HG03571 (cell line): ENCODE measurements around the gene ATP2B2.

ENCODE experiments used
- ATAC-seq: cut with Tn5 transposase; IDR thresholded peaks from one replicate; pipeline ENCODE4 v1.9.1; 2021; ENCODE audit not compliant: unreplicated experiment

ATP2B2 gene

DNA sequence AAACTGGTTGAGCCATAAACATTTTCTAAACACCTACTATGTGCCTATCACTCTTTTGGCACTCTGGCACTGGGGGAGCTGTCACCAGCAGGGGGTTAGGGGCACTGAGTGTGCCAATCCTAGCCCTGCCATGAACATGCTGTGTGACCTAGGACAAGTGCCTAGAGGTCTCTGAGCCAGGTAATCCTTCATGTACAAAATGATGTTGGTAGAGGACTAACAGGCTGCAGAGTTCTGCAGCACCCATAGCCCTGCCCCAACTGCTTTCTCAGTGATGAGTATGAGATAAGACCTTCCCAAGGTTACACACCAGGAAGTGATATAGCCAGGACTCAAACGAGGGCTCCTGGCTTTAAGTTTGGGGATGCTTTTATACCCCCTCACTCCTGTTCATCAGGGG, 99.6 kb downstream of the ATP2B2 start:
- ATAC-seq: no peak

DNA sequence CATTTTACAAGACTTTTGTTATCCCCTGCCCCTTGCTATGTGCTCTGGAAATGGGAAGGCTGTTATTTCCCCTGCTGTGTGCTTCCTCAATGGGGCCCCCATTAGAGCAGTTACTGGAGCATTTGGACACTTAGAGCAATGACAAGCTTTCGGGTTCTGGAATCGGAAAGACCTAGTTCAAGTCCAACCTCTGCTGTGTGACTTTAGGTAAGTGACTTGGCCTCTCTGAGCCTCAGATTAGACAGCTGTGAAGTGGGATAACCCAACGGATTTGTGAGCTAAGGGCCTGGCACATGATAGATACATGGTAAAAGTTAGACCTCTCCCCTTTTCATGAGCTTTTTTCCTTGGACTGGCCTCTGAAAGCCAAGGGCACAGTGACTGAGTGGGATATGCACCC, 100.5 kb downstream of the ATP2B2 start:
- ATAC-seq: no peak

DNA sequence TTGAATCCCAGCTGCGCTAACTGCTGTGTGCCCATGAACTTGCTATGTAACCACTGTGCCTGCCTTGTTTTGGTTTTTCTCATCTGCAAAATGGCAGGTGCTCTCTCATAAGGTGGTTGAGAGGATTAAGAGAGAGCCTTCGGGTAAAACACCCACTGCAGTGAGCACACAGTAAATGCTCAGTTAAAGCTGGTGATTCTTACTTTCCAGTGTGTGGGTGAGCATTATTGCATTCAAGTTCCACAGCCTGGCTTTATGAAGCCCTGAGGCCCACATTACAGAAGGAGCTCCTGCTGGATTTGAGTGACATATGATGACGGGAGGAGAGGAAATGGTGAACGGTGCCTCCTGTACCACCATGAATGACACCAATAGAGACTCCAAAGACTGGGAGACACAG, 101.0 kb downstream of the ATP2B2 start:
- ATAC-seq: no peak

DNA sequence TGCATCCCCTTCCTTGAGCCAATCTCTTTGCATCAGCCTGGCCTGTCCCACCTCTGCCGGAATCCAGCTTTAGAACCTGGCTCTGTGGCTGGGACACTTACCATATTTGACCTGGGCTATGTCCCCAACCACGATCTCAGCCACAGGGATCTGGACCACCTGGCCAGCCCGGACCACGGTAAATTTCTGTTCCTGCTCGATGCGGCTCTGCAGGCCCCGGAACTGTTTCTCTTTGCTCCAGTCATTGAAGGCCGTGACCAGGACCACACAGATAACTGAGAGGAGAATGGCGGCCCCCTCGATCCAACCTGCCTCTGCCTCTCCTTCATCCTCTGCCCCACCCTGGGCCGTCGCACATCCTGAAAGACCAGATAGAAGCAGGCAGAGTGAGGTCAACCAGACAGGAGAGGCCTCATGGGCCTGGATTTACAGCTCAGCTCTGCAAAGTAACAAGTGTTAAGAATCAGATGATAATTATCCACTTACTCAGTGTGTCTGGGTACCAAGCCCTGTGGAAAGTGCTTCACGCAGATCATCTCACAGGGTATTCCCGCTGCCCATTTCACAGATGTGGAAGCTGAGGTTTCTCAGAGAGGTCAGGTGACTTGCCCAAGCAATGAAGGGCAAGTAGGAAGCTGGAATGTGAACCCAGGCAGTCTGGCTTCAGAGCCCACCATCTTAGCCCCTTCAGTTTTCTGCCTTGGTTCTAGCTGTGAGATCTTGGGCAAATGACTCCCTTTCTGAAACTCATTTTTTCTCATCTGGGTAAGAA, 103.2 kb downstream of the ATP2B2 start:
- no peak for ATAC-seq

DNA sequence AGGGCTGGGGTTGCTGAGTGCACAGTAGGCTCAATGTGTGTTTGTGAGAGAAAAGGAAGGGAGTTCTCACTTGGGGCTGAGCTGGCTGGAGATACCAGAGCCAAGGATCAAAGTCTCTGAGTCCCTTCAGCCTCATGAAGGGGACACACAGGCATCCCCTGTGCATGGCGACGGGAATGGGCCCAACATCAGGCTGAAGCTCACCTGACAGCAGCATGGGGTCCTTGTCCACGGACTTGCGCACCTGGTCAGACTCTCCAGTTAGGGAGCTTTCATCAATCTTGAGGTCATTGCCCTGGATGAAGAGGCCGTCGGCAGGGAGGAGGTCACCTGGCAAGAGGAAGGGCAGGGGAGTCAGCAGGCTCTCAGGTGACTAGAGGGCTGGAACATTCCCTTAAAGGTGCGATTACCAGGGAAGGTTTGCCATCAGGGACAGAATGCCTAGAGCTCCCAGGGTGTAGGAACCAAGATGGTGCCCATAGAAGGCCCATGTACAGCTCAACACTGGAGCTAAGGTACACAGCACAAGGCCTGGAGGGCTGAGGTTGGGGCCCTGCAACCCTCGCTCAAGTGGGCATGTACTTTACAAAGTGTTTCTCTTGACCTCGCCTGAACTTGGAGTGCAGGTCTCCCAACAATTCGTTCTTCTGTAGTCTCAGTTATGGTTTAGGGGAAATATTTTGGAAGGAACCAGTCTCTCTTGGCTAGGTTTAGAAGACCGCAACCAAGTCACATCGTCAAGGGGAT, 104.5 kb downstream of the ATP2B2 start:
- ATAC-seq: no peak

DNA sequence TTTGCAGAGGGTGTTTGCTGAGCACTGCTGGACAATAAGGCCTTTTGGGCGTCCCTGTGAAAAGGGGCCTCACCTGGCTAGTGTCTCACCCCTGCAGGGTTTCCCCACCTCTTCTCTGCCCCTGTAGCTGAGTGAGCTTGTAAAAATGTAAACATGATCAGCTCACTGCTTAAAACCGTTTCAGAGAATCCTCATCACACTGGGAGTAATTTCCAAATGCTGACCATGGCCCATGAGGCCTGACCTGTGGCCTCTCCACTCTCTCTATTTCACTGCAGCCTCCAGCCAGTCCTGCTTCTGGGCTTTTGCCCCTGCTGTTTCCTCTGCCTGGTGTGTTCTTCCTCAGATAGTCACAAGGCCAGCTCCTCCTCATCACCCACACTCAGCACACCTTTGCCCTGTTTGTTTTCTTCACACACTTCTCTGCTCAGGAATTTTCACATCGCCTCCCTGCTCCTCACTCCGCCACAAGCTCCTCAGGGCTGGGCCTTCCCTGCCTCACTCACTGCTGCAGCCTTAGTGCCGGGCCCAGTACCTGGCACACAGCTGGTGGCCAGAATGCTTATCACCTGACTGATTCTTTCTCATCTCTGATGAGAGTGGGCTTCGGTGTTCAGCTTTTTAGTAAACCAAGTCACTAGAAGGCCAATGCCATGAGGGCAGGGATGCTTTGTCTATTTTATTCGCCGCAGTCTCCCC, 105.2 kb downstream of the ATP2B2 start:
- ATAC-seq: no peak

DNA sequence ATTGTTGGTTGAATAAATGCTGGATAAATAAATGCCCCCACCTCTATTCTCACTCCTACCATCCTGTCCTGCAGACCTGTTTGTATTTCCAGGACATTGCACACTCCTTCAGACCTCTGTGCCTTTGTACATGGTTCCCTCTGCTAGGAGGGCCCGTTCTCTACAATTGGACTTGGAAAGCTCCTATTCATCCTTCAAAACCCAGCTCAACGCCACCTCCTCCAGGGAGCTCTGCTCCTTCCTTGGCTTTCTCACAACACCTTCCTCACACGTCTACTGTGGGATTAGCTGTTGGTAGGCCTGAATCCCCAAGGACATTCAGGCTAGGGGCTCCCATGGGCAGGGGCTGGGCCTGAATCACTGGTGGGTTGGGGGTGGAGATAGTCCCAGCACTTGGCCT, 105.8 kb downstream of the ATP2B2 start:
- ATAC-seq: no peak

DNA sequence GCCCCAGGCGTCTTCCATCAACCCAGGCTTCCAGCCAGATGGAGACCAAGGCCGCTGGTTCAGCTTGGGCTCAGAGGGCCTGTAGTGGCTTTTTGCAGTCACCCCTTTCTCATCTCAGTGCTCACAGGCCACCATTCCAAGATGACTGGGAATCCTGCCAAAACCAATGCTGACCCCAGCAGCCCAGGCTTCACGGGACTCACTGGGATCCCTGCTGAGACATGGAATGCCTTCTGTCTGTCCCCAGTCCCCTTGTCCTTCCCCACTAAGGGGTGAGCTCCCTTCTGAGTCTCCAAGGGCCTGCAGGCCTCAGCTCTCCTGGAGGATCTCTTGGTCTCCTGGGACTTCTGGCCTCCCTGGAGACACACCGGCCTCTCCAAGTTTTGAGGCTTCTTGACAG, 107.0 kb downstream of the ATP2B2 start:
- ATAC-seq: no peak

DNA sequence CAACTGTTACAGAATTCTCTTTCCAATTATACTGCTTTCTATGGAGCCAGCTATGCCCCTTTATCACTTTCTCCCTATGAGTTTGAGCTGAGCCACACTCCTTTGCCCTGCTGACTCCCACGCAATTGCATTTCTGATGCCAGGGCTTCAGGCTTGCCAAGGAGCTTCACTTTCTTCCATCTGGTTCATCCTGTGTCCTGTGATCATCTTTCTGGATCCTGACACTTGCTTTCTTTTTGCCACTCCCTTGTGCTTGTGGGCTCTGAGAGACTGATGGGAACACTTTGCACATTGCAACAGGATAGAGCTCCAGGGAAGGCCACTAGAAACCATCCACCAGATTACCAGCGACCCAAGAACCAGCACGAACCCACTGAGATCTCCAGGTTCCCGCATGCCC, 107.5 kb downstream of the ATP2B2 start:
- ATAC-seq: no peak

DNA sequence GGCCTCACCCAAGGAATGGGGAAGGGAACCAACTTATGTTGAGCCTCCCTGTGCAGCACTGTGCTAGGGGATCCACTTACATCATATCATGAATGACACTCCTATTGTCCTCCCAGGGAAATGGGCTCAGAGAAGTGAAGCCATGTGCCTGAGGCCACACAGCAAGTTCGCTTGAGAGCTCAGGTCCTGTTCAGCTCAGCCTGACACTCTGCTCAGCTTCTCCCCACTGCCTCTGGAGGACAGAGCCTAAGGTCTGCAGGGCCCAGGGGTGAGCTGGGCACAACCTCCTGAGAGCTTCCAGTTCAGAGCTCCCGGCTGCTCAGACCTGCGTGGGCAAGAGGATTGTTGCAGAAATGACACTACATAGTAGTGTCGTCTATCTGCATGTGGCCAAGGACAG, 108.5 kb downstream of the ATP2B2 start:
- ATAC-seq: no peak

DNA sequence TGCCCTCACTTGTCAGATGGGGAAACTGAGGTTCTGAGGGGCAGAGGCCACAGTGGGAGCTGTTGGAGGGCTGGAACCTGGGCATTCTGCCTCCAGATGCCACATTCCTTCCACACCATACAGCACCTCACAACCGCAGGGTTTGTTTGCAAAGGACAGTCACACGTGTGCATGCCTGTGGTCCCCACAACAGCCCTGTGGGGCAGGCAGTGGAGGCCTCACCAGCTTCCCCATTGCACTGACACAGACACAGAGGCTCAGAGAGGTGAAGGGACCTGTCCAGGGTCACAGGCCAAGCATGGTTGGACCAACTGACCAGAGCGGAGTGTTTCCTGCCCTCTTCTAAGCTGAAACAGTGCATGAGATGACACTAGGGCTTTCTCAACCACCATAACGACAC, 109.3 kb downstream of the ATP2B2 start:
- no peak for ATAC-seq

DNA sequence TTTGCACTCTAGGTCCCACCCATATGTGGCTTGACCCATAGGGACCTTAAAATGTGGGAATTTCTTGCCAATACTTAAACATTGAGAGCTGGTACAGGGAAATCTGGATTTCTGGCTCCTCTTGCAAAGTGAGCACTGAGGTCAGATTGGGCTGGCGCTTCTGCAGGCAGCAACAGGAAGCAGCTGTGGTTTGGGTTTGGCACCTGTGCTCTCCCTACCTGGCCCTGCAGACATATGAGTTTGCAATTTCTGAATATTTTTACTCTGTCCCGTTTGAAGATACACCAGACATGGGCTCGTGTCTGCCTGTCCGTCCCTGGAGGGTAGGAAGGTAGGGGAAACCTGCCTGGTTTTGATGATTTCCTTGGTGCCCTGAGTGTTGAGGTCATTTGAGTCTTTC, 109.7 kb downstream of the ATP2B2 start:
- no peak for ATAC-seq

DNA sequence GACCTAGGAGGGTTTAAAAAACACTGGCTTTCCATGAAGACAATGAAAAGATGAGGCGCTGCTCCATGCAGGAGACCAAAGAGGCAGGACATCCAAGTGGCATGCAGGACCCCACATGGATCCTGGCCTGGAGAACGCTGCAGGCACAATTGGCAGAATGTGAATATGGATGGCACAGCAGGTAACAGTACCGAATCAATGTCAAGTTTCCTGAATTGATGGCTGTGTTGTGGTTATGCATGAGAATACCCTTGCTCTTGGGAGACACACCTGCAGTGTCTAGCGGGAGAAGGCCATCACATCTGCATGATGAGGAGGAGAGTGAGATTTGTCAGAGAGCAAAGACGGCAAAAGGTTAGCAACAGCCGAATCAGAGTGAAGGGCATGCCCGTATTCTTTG, 110.2 kb downstream of the ATP2B2 start:
- no peak for ATAC-seq

DNA sequence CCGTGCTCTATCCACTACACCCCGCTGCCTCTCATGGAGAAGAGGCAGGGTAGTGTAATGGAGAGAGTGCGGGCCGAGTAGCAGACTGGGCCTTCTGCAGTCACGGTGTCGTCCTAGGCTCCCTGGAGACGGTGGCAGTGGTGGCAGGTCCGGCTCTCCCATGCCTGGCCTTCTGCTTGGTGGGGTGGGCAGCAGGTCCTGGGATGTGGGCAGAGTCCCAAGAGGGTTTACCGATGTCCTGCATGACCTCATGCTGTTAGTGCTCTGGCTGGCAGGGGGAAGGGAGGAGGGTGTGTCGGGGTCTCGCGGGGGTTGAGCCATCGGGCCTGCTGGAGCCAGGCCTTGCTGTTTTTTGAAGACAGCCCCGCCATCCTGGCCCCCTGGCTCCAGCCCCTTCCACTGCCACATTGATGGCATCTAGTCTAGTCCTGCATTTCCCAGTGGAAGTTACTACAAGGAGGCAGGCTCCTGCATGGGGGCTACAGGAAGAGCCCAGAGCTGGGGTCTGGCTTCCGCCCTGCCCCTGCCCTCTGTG, 110.8 kb downstream of the ATP2B2 start:
- no peak for ATAC-seq

DNA sequence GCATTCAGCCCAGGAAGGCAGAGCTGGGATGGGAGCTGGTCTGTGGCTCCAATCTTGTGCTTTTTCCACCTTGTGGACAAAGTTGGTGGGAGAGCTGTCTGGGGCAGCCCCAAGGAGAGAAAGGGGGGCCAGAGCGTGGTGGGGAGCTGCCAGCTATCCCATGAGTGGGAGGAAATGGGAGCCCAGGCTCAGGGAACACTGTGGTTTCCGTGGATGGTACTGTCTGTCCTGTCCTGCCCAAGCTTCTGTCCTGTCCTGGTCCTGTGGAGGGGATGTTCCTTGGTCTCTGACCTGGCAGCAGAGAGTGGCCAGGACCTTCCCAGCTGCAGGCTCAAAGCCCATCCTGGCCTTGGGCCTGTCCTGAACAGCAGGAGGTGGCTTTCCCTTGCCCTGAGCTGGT, 111.9 kb downstream of the ATP2B2 start:
- ATAC-seq: no peak

DNA sequence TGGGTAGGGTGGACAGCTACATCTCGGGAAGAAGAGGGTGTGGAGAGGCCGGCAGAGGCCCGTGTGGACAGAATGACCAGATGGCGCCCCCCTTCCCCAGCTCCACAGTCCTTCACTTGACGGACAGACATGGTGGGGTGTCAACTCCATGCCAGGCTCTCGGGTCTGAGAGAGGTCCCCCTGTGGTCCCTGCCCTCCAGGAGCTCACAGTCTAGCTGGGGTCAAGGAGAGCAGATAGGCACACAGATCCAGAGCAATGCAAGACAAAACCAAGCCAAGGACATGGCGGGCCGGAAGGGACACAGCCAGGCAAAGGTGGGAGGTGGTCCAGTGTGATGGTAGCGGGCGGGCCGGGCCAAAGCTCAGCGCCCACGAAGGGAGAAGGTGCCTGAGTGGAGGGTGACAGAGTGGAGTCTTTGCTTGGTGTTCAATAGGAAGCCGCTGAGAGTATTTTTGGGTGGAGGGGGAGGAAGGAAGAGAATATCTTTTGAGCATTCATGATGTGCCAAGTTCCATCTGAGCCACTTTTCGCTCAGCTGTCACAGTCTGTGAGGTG, 112.4 kb downstream of the ATP2B2 start:
- ATAC-seq: no peak

DNA sequence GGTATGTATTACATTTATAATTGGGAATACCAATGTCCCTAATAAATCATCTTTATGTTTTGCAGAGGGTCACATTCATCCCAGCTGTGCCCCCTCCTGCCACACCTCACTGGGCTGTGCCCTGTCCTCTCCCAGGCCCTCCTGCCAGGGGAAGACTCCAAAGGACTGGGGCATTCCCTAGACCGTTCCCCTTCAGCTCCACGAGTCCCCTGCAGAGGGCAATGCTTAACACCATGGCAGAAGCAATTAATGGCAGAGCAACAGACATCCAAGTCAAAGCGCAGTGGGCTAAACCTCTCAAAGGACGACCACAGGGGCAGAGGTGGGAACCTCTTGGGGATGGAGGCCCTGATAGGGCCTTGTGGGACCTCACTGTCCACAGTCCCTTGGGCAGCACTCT, 113.1 kb downstream of the ATP2B2 start:
- no peak for ATAC-seq

DNA sequence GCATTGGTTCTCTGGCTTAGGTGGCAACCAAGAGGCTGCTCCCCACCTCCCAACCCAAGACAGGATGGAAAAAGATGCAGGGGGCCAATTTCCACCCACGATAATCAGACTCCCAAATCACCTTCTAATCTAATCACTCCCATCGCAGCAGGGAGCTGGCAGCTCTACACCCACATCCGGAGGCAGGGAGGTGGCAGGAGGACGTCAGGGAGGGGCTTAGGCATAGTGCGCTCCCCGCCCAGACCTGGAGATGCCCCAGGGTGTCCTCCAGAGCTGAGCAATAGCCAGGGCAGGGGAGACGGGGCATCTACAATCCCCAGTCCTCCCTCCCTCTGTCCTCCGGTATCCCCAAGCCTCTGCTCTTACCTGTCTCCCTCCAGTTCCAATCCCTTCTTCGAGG, 114.0 kb downstream of the ATP2B2 start:
- ATAC-seq: no peak

DNA sequence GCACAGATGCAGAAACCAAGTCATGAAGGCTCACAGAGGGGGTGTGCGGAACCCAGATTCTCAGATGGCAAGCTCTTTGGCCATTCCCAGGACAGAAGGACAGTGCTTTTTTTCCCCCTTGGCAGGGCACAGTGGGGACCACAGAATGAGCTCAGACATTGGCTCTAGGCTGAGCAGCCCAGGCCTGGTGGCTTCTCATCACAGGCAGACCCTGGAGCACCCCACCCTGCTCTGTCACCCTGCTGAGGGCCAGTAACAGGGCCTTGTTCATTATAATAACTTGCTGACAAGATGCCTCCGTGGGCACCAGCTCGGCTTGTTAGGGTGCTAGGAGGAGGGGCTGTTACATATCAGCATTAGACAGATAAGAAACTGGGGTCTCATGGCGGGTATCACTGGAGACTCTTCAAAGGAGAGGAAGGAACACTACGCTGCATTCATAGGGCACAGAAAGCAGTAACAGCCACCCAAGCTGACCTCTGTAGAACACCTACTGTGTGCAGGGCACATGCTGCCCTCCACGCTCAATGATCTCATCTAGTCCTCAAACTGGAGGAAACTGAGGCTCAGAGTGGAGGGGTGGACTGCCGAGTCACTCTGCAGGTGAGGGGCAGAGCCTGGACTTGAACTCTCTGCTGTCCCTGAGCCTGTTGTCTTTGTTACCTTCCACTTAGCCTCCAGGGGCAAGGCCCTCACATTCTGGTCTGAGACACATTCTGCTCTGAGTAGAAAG, 114.6 kb downstream of the ATP2B2 start:
- ATAC-seq: no peak

DNA sequence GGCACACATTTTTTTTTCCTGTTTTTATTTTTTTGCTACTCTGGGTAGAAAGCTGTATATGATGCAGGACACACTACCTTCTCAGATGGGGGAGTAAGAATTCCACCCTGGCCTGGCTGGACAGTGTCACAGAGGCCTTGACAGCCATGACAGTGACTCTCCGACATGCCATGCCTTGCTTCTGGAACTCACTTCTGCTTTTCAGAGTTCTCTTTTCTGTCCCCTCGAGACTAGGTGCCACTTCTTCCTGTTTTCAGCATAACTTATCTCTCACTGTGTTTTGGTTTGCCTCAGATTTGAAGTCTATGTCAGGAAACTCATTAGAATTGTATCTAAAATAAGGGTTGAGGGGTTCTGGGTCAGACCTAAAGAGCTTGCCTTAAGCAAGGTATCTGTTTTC, 115.4 kb downstream of the ATP2B2 start:
- ATAC-seq: peak; percentile 57

DNA sequence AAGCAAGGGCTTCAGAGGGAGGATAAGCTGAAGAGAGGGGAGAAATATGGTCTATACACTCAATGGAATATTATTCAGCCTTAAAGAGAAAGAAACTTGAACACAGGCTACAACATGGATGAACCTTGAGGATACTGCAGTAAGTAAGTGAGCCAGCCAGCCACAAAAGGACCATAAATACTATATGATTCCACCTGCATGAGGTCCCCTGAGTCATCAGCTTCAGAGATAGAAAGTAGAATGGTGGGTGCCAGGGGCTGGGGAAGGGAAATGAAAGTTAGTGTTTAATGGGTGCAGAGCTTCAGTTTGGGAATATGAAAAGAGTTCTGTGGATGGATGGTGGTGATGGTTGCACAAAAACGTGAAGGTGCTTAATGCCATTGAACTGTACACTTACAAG, 116.0 kb downstream of the ATP2B2 start:
- no peak for ATAC-seq
